Measurements from ENCODE around the gene CXCL10.
"Not testable (repeated sequence)": the region's sequence is repeated elsewhere in the genome, so short reads cannot be mapped to it uniquely, and the experiment has no call there.

CXCL10 gene

GRCh38 chr4:76023389-76023788 is at the start of gene CXCL10:
Gene CXCL10, minus strand, starts transcription at chr4:76023497. Its CDS starts 66 bp downstream, at chr4:76023431.
- DNase-seq (ENCODE audit: low spot score), result no peak

- DNase-seq (ENCODE audit: low spot score), result no peak
Measured at GRCh38 chr4:76072760-76073159, 49.5 kb upstream of the CXCL10 start.

GRCh38 chr4:76067652-76068286 is 44.5 kb upstream of the CXCL10 start:
- DNase-seq (ENCODE audit: low spot score), result peak; percentile 64

- DNase-seq (ENCODE audit: low spot score), result no peak
Measured at GRCh38 chr4:76066546-76066945, 43.2 kb upstream of the CXCL10 start.

- DNase-seq (ENCODE audit: low spot score), result no peak
Measured at GRCh38 chr4:76061982-76062381, 38.7 kb upstream of the CXCL10 start.

GRCh38 chr4:76061421-76061820 is 38.1 kb upstream of the CXCL10 start:
- DNase-seq (ENCODE audit: low spot score), result no peak

- DNase-seq (ENCODE audit: low spot score), result no peak
Measured at GRCh38 chr4:76060506-76060905, 37.2 kb upstream of the CXCL10 start.

- no peak for DNase-seq (ENCODE audit: low spot score)
Measured at GRCh38 chr4:76059750-76060149, 36.5 kb upstream of the CXCL10 start.

GRCh38 chr4:76058888-76059426 is 35.7 kb upstream of the CXCL10 start:
- DNase-seq (ENCODE audit: low spot score), result no peak

- DNase-seq (ENCODE audit: low spot score), result no peak
Measured at GRCh38 chr4:76058302-76058701, 35.0 kb upstream of the CXCL10 start.

GRCh38 chr4:76055421-76055820 is 32.1 kb upstream of the CXCL10 start:
- DNase-seq (ENCODE audit: low spot score), result no peak

GRCh38 chr4:76055016-76055415 is 31.7 kb upstream of the CXCL10 start:
- no peak for DNase-seq (ENCODE audit: low spot score)

GRCh38 chr4:76053730-76054129 is 30.4 kb upstream of the CXCL10 start:
- DNase-seq (ENCODE audit: low spot score), result no peak

- DNase-seq (ENCODE audit: low spot score), result not testable (repeated sequence)
Measured at GRCh38 chr4:76050560-76051050, 27.3 kb upstream of the CXCL10 start.

- DNase-seq (ENCODE audit: low spot score), result not testable (repeated sequence)
Measured at GRCh38 chr4:76049860-76050416, 26.6 kb upstream of the CXCL10 start.

GRCh38 chr4:76044686-76045085 is 21.4 kb upstream of the CXCL10 start:
- not testable (repeated sequence) for DNase-seq (ENCODE audit: low spot score)

- DNase-seq (ENCODE audit: low spot score), result not testable (repeated sequence)
Measured at GRCh38 chr4:76043306-76043705, 20.0 kb upstream of the CXCL10 start.

- DNase-seq (ENCODE audit: low spot score), result not testable (repeated sequence)
Measured at GRCh38 chr4:76042241-76042998, 19.1 kb upstream of the CXCL10 start.

- DNase-seq (ENCODE audit: low spot score), result no peak
Measured at GRCh38 chr4:76036855-76037254, 13.6 kb upstream of the CXCL10 start.

GRCh38 chr4:76035799-76036380 is 12.6 kb upstream of the CXCL10 start, which contains the start of gene CXCL11:
Gene CXCL11, minus strand, starts transcription at chr4:76036070. Its CDS starts 83 bp downstream, at chr4:76035987.
- DNase-seq (ENCODE audit: low spot score), result no peak

- DNase-seq (ENCODE audit: low spot score), result no peak
Measured at GRCh38 chr4:76035141-76035540, 11.8 kb upstream of the CXCL10 start.

- DNase-seq (ENCODE audit: low spot score), result no peak
Measured at GRCh38 chr4:76029300-76029699, 6.0 kb upstream of the CXCL10 start.

All from hematopoietic multipotent progenitor cell treated with erythropoietin and hydrocortisone succinate and interleukin-3 and kit ligand, for 15 days (in vitro differentiated cells).